A549 (cell line): ENCODE results near the gene CDH22. TPM values are rescaled to one million over a fixed set of nuclear protein-coding genes. Genes with fewer than 3 reads are reported as not detected.

Experiments used
- ATAC-seq, 2 experiments: fragments of 200-7000 bp in 1 of 2; fragments of >200 bp in 1 of 2; cut with Nextera tagmentation in 1 of 2; cut with Tn5 transposase in 1 of 2; 3 replicates each; pipeline versions ENCODE4 v1.8.0 to v1.9.1; 2018 to 2020; ENCODE audit warnings: mild to moderate bottlenecking in 1 of 2, moderate library complexity in 1 of 2
- CTCF ChIA-PET: fragments of 300-600 bp; sonication (Branson Sonifier 250); formaldehyde crosslinking; extraction: SDS; loops from one replicate; lab custom pipeline; 2021; ENCODE audit warnings: antibody characterized with exemption, inconsistent platforms; lab: Yijun Ruan, JAX
- POLR2A ChIA-PET: fragments of 350-600 bp; formaldehyde crosslinking; extraction: SDS; loops from one replicate; lab custom pipeline; 2021; ENCODE audit warnings: antibody characterized with exemption, inconsistent platforms; lab: Yijun Ruan, JAX
- DNase-seq, 2 experiments: peaks; one replicate each; pipeline versions ENCODE4 v3.0.0 to v3.0.0-alpha.2; 2011 to 2016; ENCODE audit warnings: low read depth in 1 of 2, low spot score in 1 of 2
- FAIRE-seq: peaks from 2 replicates; lab custom pipeline; 2011; peaks lifted over from hg19 to GRCh38; lab: Jason Lieb, UNC
- H3K27ac ChIP-seq, 2 experiments: fragments of >200 bp; sonication (Bioruptor Twin); formaldehyde crosslinking; 3 replicates each; pipeline ENCODE4 v1.5.1; 2016 to 2017
- H3K4me1 ChIP-seq: fragments of >200 bp; sonication (Bioruptor Twin); formaldehyde crosslinking; 3 replicates; pipeline ENCODE4 v1.6.1; 2016
- H3K4me2 ChIP-seq: fragments of >200 bp; sonication (Bioruptor Twin); formaldehyde crosslinking; 3 replicates; pipeline ENCODE4 v1.6.1; 2016
- H3K4me3 ChIP-seq: fragments of >200 bp; sonication (Bioruptor Twin); formaldehyde crosslinking; 3 replicates; pipeline ENCODE4 v1.5.1; 2016
- H3K9me3 ChIP-seq: fragments of >200 bp; sonication (Bioruptor Twin); formaldehyde crosslinking; 3 replicates; pipeline ENCODE4 v1.6.1; 2016
- ATOH8 ChIP-seq: fragments of 250-450 bp; sonication (Bioruptor Pico); IDR thresholded peaks from 2 replicates; pipeline ENCODE4 v1.5.0; 2020; ENCODE audit warnings: low read depth, mild to moderate bottlenecking, moderate library complexity
- BHLHE40 ChIP-seq: IDR thresholded peaks from 2 replicates; pipeline ENCODE4 v1.6.1; 2012; ENCODE audit warnings: low read depth, low read length, inconsistent platforms
- EHF ChIP-seq: fragments of 250-450 bp; sonication (Bioruptor Pico); IDR thresholded peaks from 2 replicates; pipeline ENCODE4 v1.5.0; 2020; ENCODE audit warnings: mild to moderate bottlenecking
- ELK1 ChIP-seq: fragments of 150-350 bp; IDR thresholded peaks from 2 replicates; pipeline ENCODE4 v1.6.1; 2014; ENCODE audit warnings: low read depth, mild to moderate bottlenecking, low read length
- EP300 ChIP-seq, 2 experiments: fragments of >200 bp; sonication (Bioruptor Twin); formaldehyde crosslinking; IDR thresholded peaks; 2 replicates in 1 of 2; 3 replicates in 1 of 2; pipeline ENCODE4 v1.6.1; 2016 to 2017
- FOSB ChIP-seq: fragments of 250-450 bp; sonication (Bioruptor Pico); IDR thresholded peaks from 2 replicates; pipeline ENCODE4 v1.5.0; 2020; ENCODE audit warnings: mild to moderate bottlenecking, moderate library complexity
- FOSL2 ChIP-seq, 2 experiments: fragments of 450-650 bp in 1 of 2; fragments of >200 bp in 1 of 2; sonication (Bioruptor Twin) in 1 of 2; formaldehyde crosslinking; IDR thresholded peaks; 2 replicates each; pipeline versions ENCODE4 v1.5.0 to v1.6.1; 2016 to 2020; ENCODE audit warnings: mild to moderate bottlenecking in 1 of 2, moderate library complexity in 1 of 2
- FOXS1 ChIP-seq: fragments of 250-450 bp; sonication (Bioruptor Pico); IDR thresholded peaks from 2 replicates; pipeline ENCODE4 v1.5.0; 2020; ENCODE audit warnings: mild to moderate bottlenecking, moderate library complexity
- GATA3 ChIP-seq: IDR thresholded peaks from 2 replicates; pipeline ENCODE4 v1.6.1; 2012; ENCODE audit warnings: borderline replicate concordance
- HEYL ChIP-seq: fragments of 250-450 bp; sonication (Bioruptor Pico); IDR thresholded peaks from 2 replicates; pipeline ENCODE4 v1.8.0; 2021; ENCODE audit warnings: mild to moderate bottlenecking, moderate library complexity
- HMGXB4 ChIP-seq: fragments of 250-450 bp; sonication (Bioruptor Pico); IDR thresholded peaks from 2 replicates; pipeline ENCODE4 v1.5.0; 2021; ENCODE audit warnings: mild to moderate bottlenecking, moderate library complexity, borderline replicate concordance
- HOXB5 ChIP-seq: fragments of 250-450 bp; sonication (Bioruptor Pico); IDR thresholded peaks from 2 replicates; pipeline ENCODE4 v1.5.0; 2020; ENCODE audit warnings: mild to moderate bottlenecking, moderate library complexity
- JUN ChIP-seq, 2 experiments: fragments of >200 bp; sonication (Bioruptor Twin); formaldehyde crosslinking; IDR thresholded peaks; 2 replicates in 1 of 2; 3 replicates in 1 of 2; pipeline ENCODE4 v1.6.1; 2016 to 2017
- KDM1A ChIP-seq: fragments of 200-600 bp; sonication (generic); IDR thresholded peaks from 2 replicates; pipeline ENCODE4 v1.6.1; 2016; ENCODE audit warnings: low read depth, mild to moderate bottlenecking
- MAFK ChIP-seq: fragments of 450-650 bp; IDR thresholded peaks from 2 replicates; pipeline ENCODE4 v1.6.1; 2014; ENCODE audit not compliant: partially characterized antibody
- MAX ChIP-seq: IDR thresholded peaks from 2 replicates; pipeline ENCODE4 v1.6.1; 2012
- MAZ ChIP-seq: fragments of 150-350 bp; IDR thresholded peaks from 2 replicates; pipeline ENCODE4 v1.6.1; 2014; ENCODE audit warnings: antibody characterized with exemption, low read depth, low read length, borderline replicate concordance
- MYC ChIP-seq: IDR thresholded peaks from 2 replicates; pipeline ENCODE4 v1.6.1; 2012; ENCODE audit warnings: mild to moderate bottlenecking, inconsistent platforms, low read length, improper control_type of control experiment, borderline replicate concordance
- NR3C1 ChIP-seq: fragments of >200 bp; sonication (Bioruptor Twin); formaldehyde crosslinking; IDR thresholded peaks from 3 replicates; pipeline ENCODE4 v1.6.1; 2017
- PHF8 ChIP-seq: fragments of 200-600 bp; sonication (generic); IDR thresholded peaks from 2 replicates; pipeline ENCODE4 v1.6.1; 2016; ENCODE audit warnings: low read depth, mild to moderate bottlenecking, antibody characterized with exemption, moderate library complexity, borderline replicate concordance
- POLR2A ChIP-seq: IDR thresholded peaks from 2 replicates; pipeline ENCODE4 v1.6.1; 2012; ENCODE audit warnings: mild to moderate bottlenecking, low read length
- POLR2AphosphoS2 ChIP-seq: conservative IDR thresholded peaks from 2 replicates; pipeline ENCODE4 v1.6.1; 2012; ENCODE audit warnings: low read length, improper control_type of control experiment, inconsistent platforms
- RCOR1 ChIP-seq: fragments of 150-350 bp; IDR thresholded peaks from 2 replicates; pipeline ENCODE4 v1.6.1; 2014; ENCODE audit warnings: antibody characterized with exemption, low read length, low read depth
- REST ChIP-seq: fragments of 200-600 bp; sonication (generic); IDR thresholded peaks from 2 replicates; pipeline ENCODE4 v1.6.1; 2016; ENCODE audit warnings: antibody characterized with exemption, mild to moderate bottlenecking, moderate library complexity
- RFX5 ChIP-seq: fragments of 450-650 bp; IDR thresholded peaks from 2 replicates; pipeline ENCODE4 v1.7.1; 2014; ENCODE audit warnings: antibody characterized with exemption, mild to moderate bottlenecking, moderate library complexity
- SREBF2 ChIP-seq: fragments of 450-650 bp; IDR thresholded peaks from 2 replicates; pipeline ENCODE4 v1.6.1; 2014; ENCODE audit warnings: mild to moderate bottlenecking, moderate library complexity
- TFCP2L1 ChIP-seq: fragments of 250-450 bp; sonication (Bioruptor Pico); IDR thresholded peaks from 2 replicates; pipeline ENCODE4 v1.5.0; 2021; ENCODE audit warnings: mild to moderate bottlenecking
- TP53 ChIP-seq: fragments of 250-450 bp; sonication (Bioruptor Pico); IDR thresholded peaks from 2 replicates; pipeline ENCODE4 v1.5.0; 2021; ENCODE audit warnings: mild to moderate bottlenecking, moderate library complexity
- ZFP36 ChIP-seq: fragments of 450-650 bp; IDR thresholded peaks from 2 replicates; pipeline ENCODE4 v1.6.1; 2014; ENCODE audit warnings: borderline replicate concordance; ENCODE audit not compliant: partially characterized antibody
- WGBS: methylation state at CpG from one replicate; pipeline ENCODE4 v1.1.6; 2017; ENCODE audit errors: missing lambda C conversion rate; 5-methylcytosine and 5-hydroxymethylcytosine counted together
- polyA plus RNA-seq, 4 experiments: library from polyadenylated mRNA; depleted of rRNA in 3 of 4; stranded (reverse); fragments of >200 nt; fragmentation: RNase III in 1 of 4; extraction: RNeasy Plus Mini Kit Qiagen cat#74134 plus additional on column Dnase treatment in 1 of 4; gene quantifications; 2 replicates in 3 of 4; 3 replicates in 1 of 4; pipeline ENCODE4 v1.2.3, GENCODE V29; 2011 to 2017

The CDH22 gene
- polyA plus RNA-seq, 2 of the 4 experiments (the other 2 are of a cell fraction), result not detected

GRCh38 chr20:46317685-46318177, 9.4 kb upstream of the CDH22 start:
- Histone ChIP-seq H3K4me1 (no peaks in the 10 kb centered on the region; the same call in 2 of the 3 replicates), H3K4me3 (no peak overlapping the region), H3K27ac (no peak overlapping the region), H3K9me3 (no peaks in the 10 kb centered on the region), H3K4me2 (no peak overlapping the region)
- no peak for DNase-seq
- TF ChIP-seq BHLHE40 (no peak), ATOH8 (no peak), SREBF2 (no peak), FOSB (no peak), KDM1A (no peak), MYC (no peak), POLR2AphosphoS2 (no peak), ZFP36 (no peak), RCOR1 (no peak), POLR2A (no peak), MAX (no peak), PHF8 (no peak), FOSL2 (IDR thresholded peaks at IDR 0.05) (no peak), FOSL2 (CRISPR knock-in tag; IDR thresholded peaks at IDR 0.05) (no peak), REST (no peak), EHF (no peak), NR3C1 (no peak), FOXS1 (CRISPR knock-in tag) (no peak)
- no peak for FAIRE-seq
- POLR2A ChIA-PET, result no interaction called here
- 38% methylated on average over 4 of the region's 7 CpGs for WGBS
- ATAC-seq, result no peak
- CTCF ChIA-PET, result interaction anchor here (0.7 to 7.3 kb wide), 3 partner anchors 10 to 304 kb away, joined by 3 to 45 read pairs (median 3); partner anchors contain the start of gene CDH22

- no peak overlapping the region for H3K4me3 ChIP-seq
- FAIRE-seq (no peak), ATAC-seq (no peak), DNase-seq (no peak)
- WGBS, result 75% methylated on average over 23 of the region's 24 CpGs
- ChIA-PET CTCF (interaction anchor here (0.7 to 7.3 kb wide), 5 partner anchors 9 to 304 kb away, joined by 3 to 45 read pairs (median 3); partner anchors contain the start of gene CDH22), POLR2A (no interaction called here)
- H3K27ac ChIP-seq, result no peak overlapping the region
- H3K4me2 ChIP-seq, result no peak overlapping the region
- no peaks in the 10 kb centered on the region; the same call in 2 of the 3 replicates for H3K4me1 ChIP-seq
- no peaks in the 10 kb centered on the region for H3K9me3 ChIP-seq
- no peak for TF ChIP-seq HOXB5
- no peak for TF ChIP-seq MAX
- no peak for TF ChIP-seq HEYL (CRISPR knock-in tag)
- no peak for TF ChIP-seq EHF
- TF ChIP-seq TP53 (CRISPR knock-in tag), result no peak
- TF ChIP-seq MAFK, result no peak
- TF ChIP-seq HMGXB4 (CRISPR knock-in tag), result no peak
- no peak for TF ChIP-seq POLR2AphosphoS2
- no peak for TF ChIP-seq ATOH8
- TF ChIP-seq MAZ, result no peak
- TF ChIP-seq JUN (IDR thresholded peaks at IDR 0.05), result no peak
- TF ChIP-seq TFCP2L1 (CRISPR knock-in tag), result no peak
- no peak for TF ChIP-seq EP300 (IDR thresholded peaks at IDR 0.05)
- TF ChIP-seq GATA3, result no peak
- no peak for TF ChIP-seq ELK1
- no peak for TF ChIP-seq ZFP36
- no peak for TF ChIP-seq RFX5
Observed at GRCh38 chr20:46316984-46317684, 8.8 kb upstream of the CDH22 start.
